Neural progenitor cell (in vitro differentiated cells): ENCODE results near the gene TIAM1.

Experiments used
- CTCF ChIP-seq: fragments of 200-600 bp; sonication (generic); IDR thresholded peaks from 2 replicates; pipeline ENCODE4 v1.5.1; 2017; ENCODE audit warnings: antibody characterized with exemption, mild to moderate bottlenecking
- EZH2 ChIP-seq: fragments of 200-600 bp; sonication (generic); IDR thresholded peaks from 2 replicates; pipeline ENCODE4 v1.6.1; 2017; ENCODE audit warnings: antibody characterized with exemption, mild to moderate bottlenecking, moderate library complexity
- EZH2phosphoT487 ChIP-seq: fragments of 200-600 bp; sonication (generic); IDR thresholded peaks from 2 replicates; pipeline ENCODE4 v1.6.1; 2017; ENCODE audit warnings: antibody characterized with exemption

DNA sequence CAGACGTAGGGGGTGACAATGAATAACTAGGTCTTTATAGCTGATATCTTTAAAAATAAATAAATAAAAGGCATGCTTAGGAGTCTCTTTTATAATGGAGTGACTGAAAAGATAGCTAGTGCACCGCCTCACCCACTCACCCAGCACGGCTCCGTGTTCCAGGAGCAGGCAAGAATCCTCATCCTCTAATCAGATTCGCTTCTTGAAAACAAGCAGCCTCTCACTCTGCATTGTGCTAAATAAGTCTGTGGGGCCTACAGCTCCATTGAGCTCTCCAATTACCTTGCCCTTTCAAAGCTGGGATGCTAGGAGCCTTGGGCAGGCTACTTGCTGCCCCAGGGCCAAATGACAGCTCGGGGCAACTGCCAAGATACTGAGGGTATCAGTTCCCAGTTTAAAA is 91.5 kb downstream of the TIAM1 start:
- TF ChIP-seq EZH2phosphoT487 (no peak), CTCF (no peak), EZH2 (no peak)
